WERI-Rb-1 (cell line): ENCODE measurements around the gene FOXP4.

Experiments
- DNase-seq: peaks from one replicate; pipeline ENCODE4 v3.0.0-alpha.2; 2020
- H3K27ac ChIP-seq: fragments of 250-450 bp; sonication (Bioruptor Pico); 2 replicates; pipeline ENCODE4 v1.5.1; 2020; ENCODE audit warnings: mild to moderate bottlenecking, moderate library complexity
- H3K27me3 ChIP-seq: fragments of 250-450 bp; sonication (Bioruptor Pico); 2 replicates; pipeline ENCODE4 v1.5.1; 2021; ENCODE audit warnings: mild to moderate bottlenecking, low read depth, moderate library complexity; ENCODE audit not compliant: insufficient read depth, severe bottlenecking
- H3K36me3 ChIP-seq: fragments of 250-450 bp; sonication (Bioruptor Pico); 2 replicates; pipeline ENCODE4 v1.5.1; 2020; ENCODE audit warnings: mild to moderate bottlenecking, moderate library complexity
- H3K4me3 ChIP-seq: 2 replicates; pipeline ENCODE4 v1.5.1; 2011; ENCODE audit warnings: low read depth, mild to moderate bottlenecking, control low read depth, low read length
- H3K9me3 ChIP-seq: fragments of 250-450 bp; sonication (Bioruptor Pico); 2 replicates; pipeline ENCODE4 v1.5.1; 2021; ENCODE audit warnings: mild to moderate bottlenecking, moderate library complexity; ENCODE audit not compliant: severe bottlenecking
- TF ChIP-seq, protein P1 (sequence below): IDR thresholded peaks from 2 replicates; pipeline ENCODE4 v1.5.1; 2011; ENCODE audit warnings: low read depth, mild to moderate bottlenecking, control low read depth, inconsistent platforms, low read length

Gene FOXP4

DNA sequence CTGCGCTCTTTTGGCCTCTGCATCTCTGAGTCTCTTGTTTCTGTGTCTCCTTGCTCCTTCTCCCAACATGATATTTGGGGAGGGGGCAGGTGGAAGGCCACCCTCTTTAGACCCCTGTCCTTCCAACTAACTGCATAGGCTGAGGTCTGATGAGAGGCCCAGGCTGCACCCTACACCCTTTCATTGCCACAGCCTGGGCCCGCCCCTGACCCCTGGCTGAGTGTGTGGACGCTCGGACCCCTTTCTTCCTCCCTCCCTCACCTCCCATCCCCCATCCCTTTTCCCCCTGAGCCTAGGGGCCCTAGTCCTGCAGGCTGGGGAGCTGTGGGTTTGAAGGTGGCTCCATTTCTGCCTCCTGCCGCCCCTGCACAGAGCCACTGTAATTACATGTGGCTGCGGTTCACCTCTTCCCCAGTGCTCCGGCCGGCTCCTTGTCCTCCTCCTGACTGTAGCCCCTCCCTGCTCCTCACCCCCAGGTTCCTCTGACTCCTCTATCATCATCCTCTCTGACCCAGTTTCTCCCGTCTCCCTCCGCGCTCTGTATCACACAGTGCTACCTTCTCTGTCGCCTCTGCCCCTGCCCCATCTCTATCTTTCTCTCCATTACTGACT lies 98.9 kb downstream of the FOXP4 start:
- TF ChIP-seq, protein P1, sequence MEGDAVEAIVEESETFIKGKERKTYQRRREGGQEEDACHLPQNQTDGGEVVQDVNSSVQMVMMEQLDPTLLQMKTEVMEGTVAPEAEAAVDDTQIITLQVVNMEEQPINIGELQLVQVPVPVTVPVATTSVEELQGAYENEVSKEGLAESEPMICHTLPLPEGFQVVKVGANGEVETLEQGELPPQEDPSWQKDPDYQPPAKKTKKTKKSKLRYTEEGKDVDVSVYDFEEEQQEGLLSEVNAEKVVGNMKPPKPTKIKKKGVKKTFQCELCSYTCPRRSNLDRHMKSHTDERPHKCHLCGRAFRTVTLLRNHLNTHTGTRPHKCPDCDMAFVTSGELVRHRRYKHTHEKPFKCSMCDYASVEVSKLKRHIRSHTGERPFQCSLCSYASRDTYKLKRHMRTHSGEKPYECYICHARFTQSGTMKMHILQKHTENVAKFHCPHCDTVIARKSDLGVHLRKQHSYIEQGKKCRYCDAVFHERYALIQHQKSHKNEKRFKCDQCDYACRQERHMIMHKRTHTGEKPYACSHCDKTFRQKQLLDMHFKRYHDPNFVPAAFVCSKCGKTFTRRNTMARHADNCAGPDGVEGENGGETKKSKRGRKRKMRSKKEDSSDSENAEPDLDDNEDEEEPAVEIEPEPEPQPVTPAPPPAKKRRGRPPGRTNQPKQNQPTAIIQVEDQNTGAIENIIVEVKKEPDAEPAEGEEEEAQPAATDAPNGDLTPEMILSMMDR: no peak
- peaks cover 59% of the 10 kb centered on the region for H3K36me3 ChIP-seq
- peak overlapping the region; percentile 94 for H3K27ac ChIP-seq
- H3K9me3 ChIP-seq: no peaks in the 10 kb centered on the region
- no peak overlapping the region; the same call in 1 of the 2 replicates for H3K4me3 ChIP-seq
- peak; percentile 71 for DNase-seq
- H3K27me3 ChIP-seq: no peaks in the 10 kb centered on the region

DNA sequence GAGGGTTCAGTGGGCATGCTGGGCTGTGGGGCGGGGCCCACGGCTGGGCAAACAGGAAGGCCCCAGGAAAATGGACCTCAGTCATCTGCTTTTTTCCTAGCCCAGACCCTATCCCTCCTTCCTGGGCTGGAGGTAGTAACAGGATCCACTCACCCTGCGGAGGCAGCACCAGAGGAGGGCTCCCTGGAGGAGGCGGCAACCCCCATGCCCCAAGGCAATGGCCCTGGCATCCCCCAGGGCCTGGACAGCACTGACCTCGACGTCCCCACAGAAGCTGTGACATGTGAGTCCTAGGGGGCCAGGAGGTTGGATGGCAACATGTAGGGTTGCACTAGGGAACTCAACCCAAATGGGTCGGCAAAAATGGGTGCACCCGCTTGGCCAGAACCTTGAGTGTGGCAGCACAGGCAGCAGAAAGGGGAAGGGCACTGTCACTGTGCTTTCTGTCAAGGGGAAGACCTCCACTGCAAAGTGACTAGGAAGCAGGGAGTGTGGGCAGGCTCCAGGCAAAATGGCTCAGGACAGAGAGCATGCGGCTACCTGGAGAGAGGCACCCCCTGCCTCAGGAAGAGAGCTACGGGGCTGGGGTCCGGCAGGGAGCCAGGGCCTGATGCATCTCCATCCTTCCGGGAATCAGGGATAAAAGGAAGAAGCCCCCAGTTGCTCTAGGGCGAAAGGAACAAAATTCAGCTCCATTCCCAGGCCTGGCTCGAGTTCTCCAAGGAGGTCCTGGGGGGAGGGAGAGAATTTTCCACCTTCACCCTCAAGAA lies 100.0 kb downstream of the FOXP4 start:
- peaks cover 59% of the 10 kb centered on the region for H3K36me3 ChIP-seq
- no peak for DNase-seq

DNA sequence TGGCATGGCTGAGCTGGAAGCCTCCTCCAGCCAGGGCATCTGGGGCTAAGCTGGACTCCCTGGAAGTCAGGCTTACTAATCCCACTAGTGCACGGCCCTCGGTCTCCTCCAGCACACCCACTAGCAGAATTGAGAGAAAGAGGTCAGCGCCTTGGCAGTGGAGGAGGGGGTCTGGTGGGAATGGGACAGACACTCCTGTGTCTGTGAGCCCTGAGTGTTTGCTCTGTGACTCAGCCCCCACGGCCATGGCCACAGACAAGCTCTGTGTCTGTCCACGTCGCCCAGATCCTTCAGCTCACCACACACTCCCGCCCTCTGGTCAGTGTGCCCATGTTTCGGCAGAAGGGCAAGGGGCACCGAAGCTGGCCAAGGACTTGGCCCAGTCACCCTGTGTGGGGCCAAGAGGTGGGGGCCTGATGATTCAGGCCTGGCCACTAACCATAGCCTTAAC lies 100.9 kb downstream of the FOXP4 start:
- H3K9me3 ChIP-seq: no peaks in the 10 kb centered on the region
- H3K27me3 ChIP-seq: no peaks in the 10 kb centered on the region
- H3K4me3 ChIP-seq: no peak overlapping the region
- peaks cover 62% of the 10 kb centered on the region for H3K36me3 ChIP-seq
- H3K27ac ChIP-seq: peak overlapping the region; percentile 94
- peak; percentile 95 for DNase-seq
- TF ChIP-seq, protein P1: no peak

More for the DNA sequence above, 100.0 kb downstream of the FOXP4 start:
- Histone ChIP-seq H3K27ac (peak overlapping the region; percentile 94), H3K9me3 (no peaks in the 10 kb centered on the region), H3K4me3 (no peak overlapping the region), H3K27me3 (no peaks in the 10 kb centered on the region)
- TF ChIP-seq, protein P1: no peak

DNA sequence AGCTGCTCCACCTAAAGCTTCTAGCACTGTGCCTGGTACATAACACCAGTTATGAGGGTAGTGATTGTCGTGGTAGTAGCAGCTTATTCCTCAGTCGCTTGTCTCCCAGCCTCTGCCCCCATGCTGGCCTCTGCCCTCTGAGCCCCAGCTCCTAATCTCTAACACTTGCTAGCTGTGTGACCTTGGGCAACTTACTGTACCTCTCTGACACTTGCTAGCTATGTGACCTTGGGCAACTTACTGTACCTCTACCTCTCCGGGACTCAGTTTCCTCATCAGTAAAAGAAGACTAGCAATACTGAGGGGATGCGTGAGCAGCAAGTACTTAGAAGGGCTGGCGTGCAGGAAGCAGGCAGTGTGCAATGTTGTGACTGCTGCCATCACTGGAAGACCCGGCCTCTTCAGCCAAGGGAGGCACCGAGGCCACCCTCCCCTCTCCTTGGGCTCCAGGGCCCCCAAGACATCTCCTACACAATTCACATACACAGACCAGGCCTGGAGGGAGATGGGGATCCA lies 101.9 kb downstream of the FOXP4 start:
- DNase-seq: no peak
- no peak overlapping the region for H3K4me3 ChIP-seq
- peaks cover 60% of the 10 kb centered on the region for H3K36me3 ChIP-seq
- no peaks in the 10 kb centered on the region for H3K9me3 ChIP-seq
- no peaks in the 10 kb centered on the region for H3K27me3 ChIP-seq
- TF ChIP-seq, protein P1: no peak
- peak overlapping the region; percentile 4; the same call in 1 of the 2 replicates for H3K27ac ChIP-seq

DNA sequence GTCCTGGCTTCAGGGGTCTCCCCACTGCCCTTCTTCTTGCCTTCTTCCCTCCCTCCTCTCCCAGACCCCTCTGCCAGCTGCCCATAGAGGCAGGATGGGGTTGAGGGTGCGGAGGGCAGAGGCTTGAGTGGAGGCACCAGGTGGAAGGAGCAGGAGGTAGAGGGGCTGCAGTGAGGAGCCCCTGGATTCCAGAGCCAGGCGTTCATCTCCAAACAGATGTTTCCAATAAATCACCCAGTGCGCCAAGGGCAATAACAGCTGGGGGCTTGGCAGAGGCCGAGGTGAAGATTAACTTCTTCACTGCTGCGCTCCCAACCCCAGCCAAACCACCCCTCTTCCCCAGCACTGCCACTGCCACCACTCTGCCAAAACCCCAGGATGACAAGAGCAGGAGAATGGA lies 102.7 kb downstream of the FOXP4 start:
- Histone ChIP-seq H3K36me3 (peaks cover 65% of the 10 kb centered on the region), H3K9me3 (no peaks in the 10 kb centered on the region), H3K27me3 (no peaks in the 10 kb centered on the region), H3K4me3 (no peak overlapping the region), H3K27ac (no peak overlapping the region)
- TF ChIP-seq, protein P1: no peak
- DNase-seq: no peak
